ENCODE data around the gene RFX3. TPM values are rescaled to one million over a fixed set of nuclear protein-coding genes. Genes with fewer than 3 reads are reported as not detected.

The RFX3 gene
- total RNA-seq, 1 donor from 2014 or later, result 11.9 TPM

GRCh38 chr9:3490957-3491356 lies 34.8 kb downstream of the RFX3 start:
- Mint-ChIP-seq H3K36me3 (ENCODE audit: low read depth) (peaks cover 24% of the 10 kb centered on the region), H3K4me1 (ENCODE audit: low read depth) (peaks cover 8% of the 10 kb centered on the region), H3K4me3 (ENCODE audit: low read depth) (no peak overlapping the region), H3K9me3 (peaks cover 4% of the 10 kb centered on the region), H3K27ac (no peak overlapping the region), H3K27me3 (ENCODE audit: low read depth) (no peaks in the 10 kb centered on the region)
- DNase-seq (ENCODE audit: low spot score), result no peak
- intact Hi-C loops (cut with micrococcal nuclease), result no loop called here

DNA sequence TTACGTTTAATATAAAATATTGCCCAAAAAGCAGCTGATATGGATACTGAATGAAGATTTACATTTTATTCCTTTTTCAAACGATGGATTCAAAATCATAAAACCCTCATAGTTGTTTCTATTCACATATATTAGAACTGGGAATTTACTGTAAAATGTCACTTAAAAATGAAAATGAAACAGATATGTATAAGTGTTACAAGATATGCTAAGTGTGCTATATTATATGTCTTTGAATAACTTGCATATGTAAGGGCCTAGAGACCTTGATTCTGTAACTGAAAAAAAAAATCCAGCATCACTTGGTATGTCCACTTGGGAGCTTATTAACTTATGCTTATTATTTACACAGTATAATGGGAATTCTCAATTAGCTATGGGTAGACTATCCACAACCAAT lies 43.2 kb downstream of the RFX3 start:
- no peaks in the 10 kb centered on the region for H3K27me3 Mint-ChIP-seq (ENCODE audit: low read depth)
- H3K9me3 Mint-ChIP-seq, result peaks cover 3% of the 10 kb centered on the region
- H3K4me3 Mint-ChIP-seq (ENCODE audit: low read depth), result no peak overlapping the region
- no peak overlapping the region for H3K27ac Mint-ChIP-seq
- peaks cover 45% of the 10 kb centered on the region for H3K36me3 Mint-ChIP-seq (ENCODE audit: low read depth)
- intact Hi-C loops (cut with micrococcal nuclease), result no loop called here
- DNase-seq (ENCODE audit: low spot score), result no peak
- peaks cover 33% of the 10 kb centered on the region for H3K4me1 Mint-ChIP-seq (ENCODE audit: low read depth)

DNA sequence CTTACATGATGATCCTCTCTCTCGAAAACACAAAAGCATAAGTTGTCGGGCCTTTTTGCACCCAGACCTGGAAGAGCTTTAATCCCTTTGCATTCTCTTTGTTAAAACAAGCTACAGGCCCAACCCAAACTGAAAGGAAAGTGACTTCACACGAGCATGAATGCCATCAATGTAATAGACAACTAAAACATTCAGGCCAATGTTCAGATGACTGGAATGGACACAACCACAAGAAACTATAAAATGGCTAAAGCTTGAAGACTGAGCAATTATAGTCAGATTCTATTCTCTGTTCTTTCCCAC lies 45.5 kb downstream of the RFX3 start:
- Mint-ChIP-seq H3K27ac (no peak overlapping the region), H3K36me3 (ENCODE audit: low read depth) (peaks cover 45% of the 10 kb centered on the region), H3K27me3 (ENCODE audit: low read depth) (no peaks in the 10 kb centered on the region), H3K4me3 (ENCODE audit: low read depth) (no peak overlapping the region), H3K9me3 (peaks cover 5% of the 10 kb centered on the region), H3K4me1 (ENCODE audit: low read depth) (peaks cover 47% of the 10 kb centered on the region)
- intact Hi-C loops (cut with micrococcal nuclease), result no loop called here
- no peak for DNase-seq (ENCODE audit: low spot score)

DNA sequence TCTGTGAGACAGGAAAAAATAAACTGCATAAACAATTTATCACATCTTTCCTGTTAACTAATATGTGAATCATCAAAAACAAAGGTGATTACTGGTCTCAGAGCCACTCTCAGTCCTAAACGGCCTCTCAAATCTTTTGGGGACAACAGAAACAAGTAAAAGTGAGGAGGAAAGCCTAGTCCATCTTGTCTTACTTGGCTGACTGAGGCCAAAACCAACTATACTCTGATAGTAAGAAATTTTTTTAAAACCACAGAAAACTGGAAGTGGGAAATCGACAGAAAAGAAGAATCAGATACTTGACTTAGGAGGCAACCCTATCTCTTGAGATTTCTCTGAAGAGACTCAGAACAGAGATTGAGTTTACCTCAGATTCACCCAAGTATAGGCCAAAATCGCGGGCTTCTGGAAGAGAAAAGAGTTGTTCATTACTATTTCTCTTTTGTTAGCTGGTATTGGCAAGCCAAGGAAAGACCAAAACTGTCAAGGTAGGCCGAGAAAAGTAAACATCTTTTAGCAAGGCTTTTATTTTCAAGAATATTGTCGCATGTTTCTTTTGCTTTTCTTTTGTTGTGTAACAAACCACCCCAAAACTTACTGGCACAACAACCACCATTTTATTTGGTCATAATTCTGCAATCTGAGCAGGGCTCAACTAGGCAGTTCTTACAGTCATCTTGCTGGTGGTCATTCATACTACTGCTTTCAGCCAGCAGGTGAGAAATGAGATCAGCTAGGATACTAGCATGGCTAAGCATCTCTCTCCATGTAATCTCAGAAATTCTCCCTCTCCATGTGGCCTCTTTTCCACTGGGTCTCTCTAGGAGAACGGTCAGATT lies 46.1 kb downstream of the RFX3 start:
- H3K27ac Mint-ChIP-seq, result peak overlapping the region; percentile 67
- no peak overlapping the region for H3K4me3 Mint-ChIP-seq (ENCODE audit: low read depth)
- H3K9me3 Mint-ChIP-seq, result peaks cover 5% of the 10 kb centered on the region
- DNase-seq (ENCODE audit: low spot score), result no peak
- H3K4me1 Mint-ChIP-seq (ENCODE audit: low read depth), result peaks cover 53% of the 10 kb centered on the region
- intact Hi-C loops (cut with micrococcal nuclease), result loop anchor here (5.0 to 10.0 kb wide), 2 partner anchors 423 to 865 kb away; no protein-coding TSS in a partner anchor
- peaks cover 44% of the 10 kb centered on the region for H3K36me3 Mint-ChIP-seq (ENCODE audit: low read depth)
- no peaks in the 10 kb centered on the region for H3K27me3 Mint-ChIP-seq (ENCODE audit: low read depth)

DNA sequence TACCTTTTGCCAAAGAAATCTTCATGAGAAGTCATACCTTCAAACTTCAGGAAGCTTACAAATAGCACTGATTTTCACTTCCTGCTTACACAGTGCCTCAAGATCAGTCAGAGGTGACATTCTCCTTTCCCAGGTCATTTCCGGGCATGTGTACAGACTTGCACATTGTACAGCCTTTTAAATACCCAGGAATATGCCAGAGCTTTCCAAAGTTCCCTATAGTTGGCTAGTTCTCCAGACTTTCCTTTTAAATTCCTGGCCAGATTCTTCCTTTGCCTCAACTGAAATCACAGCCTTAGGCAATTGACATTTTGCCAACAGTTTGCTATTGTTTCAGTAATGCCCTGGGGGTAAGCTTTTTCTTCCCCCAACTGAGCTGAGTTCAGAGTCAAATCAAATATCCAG lies 47.2 kb downstream of the RFX3 start:
- Mint-ChIP-seq H3K27ac (peak overlapping the region; percentile 90), H3K9me3 (peaks cover 5% of the 10 kb centered on the region), H3K27me3 (ENCODE audit: low read depth) (no peaks in the 10 kb centered on the region), H3K4me1 (ENCODE audit: low read depth) (peaks cover 61% of the 10 kb centered on the region), H3K36me3 (ENCODE audit: low read depth) (peaks cover 32% of the 10 kb centered on the region), H3K4me3 (ENCODE audit: low read depth) (peak overlapping the region; percentile 79)
- no peak for DNase-seq (ENCODE audit: low spot score)
- intact Hi-C loops (cut with micrococcal nuclease), result loop anchor here (5.0 to 10.0 kb wide), 2 partner anchors 424 to 866 kb away; no protein-coding TSS in a partner anchor

GRCh38 chr9:3477236-3477834 lies 48.5 kb downstream of the RFX3 start:
- Mint-ChIP-seq H3K4me3 (ENCODE audit: low read depth) (peak overlapping the region; percentile 79), H3K36me3 (ENCODE audit: low read depth) (peaks cover 29% of the 10 kb centered on the region), H3K27me3 (ENCODE audit: low read depth) (no peaks in the 10 kb centered on the region), H3K27ac (peak overlapping the region; percentile 90), H3K4me1 (ENCODE audit: low read depth) (peaks cover 66% of the 10 kb centered on the region), H3K9me3 (peaks cover 5% of the 10 kb centered on the region)
- DNase-seq (ENCODE audit: low spot score), result no peak
- intact Hi-C loops (cut with micrococcal nuclease), result loop anchor here (1.0 to 10.0 kb wide), 3 partner anchors 48 to 867 kb away; no protein-coding TSS in a partner anchor

DNA sequence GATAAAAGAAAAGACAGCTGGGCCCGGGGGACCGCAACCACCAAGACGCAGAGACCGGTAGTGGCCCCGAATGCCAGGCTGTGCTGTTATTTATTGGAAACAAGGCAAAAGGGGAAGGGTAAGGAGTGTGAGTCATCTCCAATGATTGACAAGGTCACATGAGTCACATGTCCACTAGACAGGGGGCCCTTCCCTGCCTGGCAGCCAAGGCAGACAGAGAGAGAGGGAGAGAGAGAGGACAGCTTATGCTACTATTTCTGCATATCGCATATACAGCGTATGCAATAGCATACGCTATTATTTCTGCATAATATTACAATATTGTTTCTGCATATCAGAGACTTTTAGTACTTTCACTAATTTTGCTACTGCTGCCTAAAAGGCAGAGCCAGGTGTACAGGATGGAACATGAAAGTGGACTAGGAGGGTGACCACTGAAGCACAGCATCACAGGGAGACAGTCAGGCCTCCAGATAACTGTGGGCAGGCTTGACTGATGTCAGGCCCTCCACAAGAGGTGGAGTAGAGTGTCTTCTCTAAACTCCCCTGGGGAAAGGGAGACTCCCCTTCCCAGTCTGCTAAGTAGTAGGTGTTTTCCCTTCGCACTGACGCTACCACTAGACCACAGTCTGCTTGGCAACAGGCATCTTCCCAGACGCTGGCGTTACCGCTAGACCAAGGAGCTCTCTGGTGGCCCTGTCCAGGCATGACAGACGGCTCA lies 50.3 kb downstream of the RFX3 start:
- peaks cover 28% of the 10 kb centered on the region for H3K36me3 Mint-ChIP-seq (ENCODE audit: low read depth)
- no peak overlapping the region for H3K4me3 Mint-ChIP-seq (ENCODE audit: low read depth)
- intact Hi-C loops (cut with micrococcal nuclease), result loop anchor here (5.0 to 10.0 kb wide), 2 partner anchors 427 to 869 kb away; no protein-coding TSS in a partner anchor
- no peak overlapping the region for H3K27ac Mint-ChIP-seq
- no peaks in the 10 kb centered on the region for H3K27me3 Mint-ChIP-seq (ENCODE audit: low read depth)
- H3K4me1 Mint-ChIP-seq (ENCODE audit: low read depth), result peaks cover 65% of the 10 kb centered on the region
- DNase-seq (ENCODE audit: low spot score), result no peak
- peaks cover 5% of the 10 kb centered on the region for H3K9me3 Mint-ChIP-seq

DNA sequence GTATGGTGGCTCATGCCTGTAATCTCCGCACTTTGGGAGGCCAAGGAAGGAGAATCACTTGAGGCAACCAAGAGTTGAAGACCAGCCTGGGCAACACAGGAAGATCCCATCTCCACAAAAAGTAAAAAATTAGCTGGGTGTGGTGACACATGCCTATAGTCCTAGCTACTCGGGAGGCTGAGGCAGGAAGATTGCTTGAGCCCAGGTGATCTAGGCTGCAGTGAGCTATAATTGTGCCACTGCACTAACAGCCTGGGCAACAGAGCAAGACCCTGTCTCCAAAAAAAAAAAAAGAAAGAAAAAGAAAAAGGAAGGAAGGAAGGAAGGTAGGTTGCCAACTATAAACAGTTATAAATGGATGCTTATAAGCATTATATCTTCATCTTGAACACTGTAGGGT lies 51.0 kb downstream of the RFX3 start:
- Mint-ChIP-seq H3K27ac (no peak overlapping the region), H3K4me1 (ENCODE audit: low read depth) (peaks cover 59% of the 10 kb centered on the region), H3K9me3 (peaks cover 5% of the 10 kb centered on the region), H3K27me3 (ENCODE audit: low read depth) (no peaks in the 10 kb centered on the region), H3K4me3 (ENCODE audit: low read depth) (no peak overlapping the region), H3K36me3 (ENCODE audit: low read depth) (peaks cover 26% of the 10 kb centered on the region)
- DNase-seq (ENCODE audit: low spot score), result no peak
- intact Hi-C loops (cut with micrococcal nuclease), result loop anchor here (5.0 to 10.0 kb wide), 3 partner anchors 32 to 870 kb away; no protein-coding TSS in a partner anchor

- H3K9me3 Mint-ChIP-seq, result peaks cover 5% of the 10 kb centered on the region
- H3K27me3 Mint-ChIP-seq (ENCODE audit: low read depth), result no peaks in the 10 kb centered on the region
- DNase-seq (ENCODE audit: low spot score), result no peak
- intact Hi-C loops (cut with micrococcal nuclease), result loop anchor here (5.0 to 10.0 kb wide), 2 partner anchors 34 to 871 kb away; no protein-coding TSS in a partner anchor
- no peak overlapping the region for H3K27ac Mint-ChIP-seq
- H3K36me3 Mint-ChIP-seq (ENCODE audit: low read depth), result peaks cover 15% of the 10 kb centered on the region
- no peak overlapping the region for H3K4me3 Mint-ChIP-seq (ENCODE audit: low read depth)
- H3K4me1 Mint-ChIP-seq (ENCODE audit: low read depth), result peaks cover 46% of the 10 kb centered on the region
These were observed 52.4 kb downstream of the RFX3 start for GRCh38 chr9:3473405-3473804.

DNA sequence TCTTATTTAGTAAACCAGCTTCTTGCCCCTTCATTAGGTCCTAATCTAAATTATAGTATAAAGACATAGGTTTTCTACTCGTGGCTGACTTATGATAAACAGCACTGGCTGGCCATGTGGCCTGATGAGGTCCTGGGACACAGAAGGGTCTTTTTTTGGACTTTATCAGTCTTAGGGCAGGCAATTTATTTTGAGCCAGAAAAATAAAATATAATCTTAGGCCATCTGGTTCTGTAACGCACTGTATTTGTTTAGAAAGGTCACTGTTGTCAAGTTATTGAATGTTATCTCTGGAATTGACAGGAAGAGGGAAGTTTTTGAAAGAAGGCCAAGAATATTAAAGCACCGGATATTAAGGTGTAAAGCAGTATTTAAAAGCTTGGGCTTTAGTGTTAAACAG lies 53.9 kb downstream of the RFX3 start:
- DNase-seq (ENCODE audit: low spot score), result no peak
- H3K4me3 Mint-ChIP-seq (ENCODE audit: low read depth), result no peak overlapping the region
- peaks cover 3% of the 10 kb centered on the region for H3K36me3 Mint-ChIP-seq (ENCODE audit: low read depth)
- H3K4me1 Mint-ChIP-seq (ENCODE audit: low read depth), result peaks cover 36% of the 10 kb centered on the region
- no peak overlapping the region for H3K27ac Mint-ChIP-seq
- no peaks in the 10 kb centered on the region for H3K27me3 Mint-ChIP-seq (ENCODE audit: low read depth)
- intact Hi-C loops (cut with micrococcal nuclease), result loop anchor here (5.0 to 10.0 kb wide), 2 partner anchors 35 to 873 kb away; no protein-coding TSS in a partner anchor
- no peaks in the 10 kb centered on the region for H3K9me3 Mint-ChIP-seq

DNA sequence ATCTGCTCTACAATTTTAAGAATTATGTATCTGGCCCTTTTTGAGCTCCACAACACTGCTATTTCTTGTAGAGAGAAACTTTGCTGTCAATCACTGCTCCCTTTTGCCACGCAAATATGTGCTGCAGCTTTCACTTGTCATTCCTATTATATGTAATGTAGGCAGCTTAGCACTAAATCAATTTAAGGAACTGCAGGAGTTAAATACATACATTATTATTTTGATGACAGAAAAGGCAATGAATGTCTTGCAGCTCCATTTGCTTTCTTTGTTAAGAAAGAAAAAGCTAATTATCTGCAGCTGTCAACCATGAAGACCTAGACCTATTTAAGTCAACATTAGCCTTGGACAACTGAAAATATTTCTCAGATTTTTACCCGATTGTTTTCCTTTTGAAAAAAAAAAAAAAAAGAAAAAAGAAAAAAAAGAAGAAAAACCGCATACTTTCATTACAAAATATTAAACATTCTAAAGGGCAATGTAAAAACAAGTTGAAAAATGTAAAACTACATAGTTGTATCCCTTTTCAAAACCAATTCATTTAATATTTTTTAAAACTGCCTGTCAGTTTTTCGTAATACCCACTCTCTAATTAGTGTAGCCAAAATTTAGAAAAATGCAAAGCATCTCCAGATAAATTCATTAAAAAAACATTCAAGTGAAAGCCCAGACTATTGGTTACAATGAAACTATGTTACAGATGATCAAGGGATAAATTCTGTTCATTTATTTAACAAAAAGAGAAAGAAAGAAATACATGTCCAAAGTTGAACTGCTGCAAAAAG lies 57.2 kb downstream of the RFX3 start:
- H3K27me3 Mint-ChIP-seq (ENCODE audit: low read depth), result no peaks in the 10 kb centered on the region
- H3K9me3 Mint-ChIP-seq, result no peaks in the 10 kb centered on the region
- H3K4me3 Mint-ChIP-seq (ENCODE audit: low read depth), result no peak overlapping the region
- H3K36me3 Mint-ChIP-seq (ENCODE audit: low read depth), result peaks cover 3% of the 10 kb centered on the region
- no peak for DNase-seq (ENCODE audit: low spot score)
- no peak overlapping the region for H3K27ac Mint-ChIP-seq
- peaks cover 15% of the 10 kb centered on the region for H3K4me1 Mint-ChIP-seq (ENCODE audit: low read depth)
- intact Hi-C loops (cut with micrococcal nuclease), result loop anchor here (5.0 kb wide), 1 partner anchor 759 kb away; no protein-coding TSS in a partner anchor

All from activated T-helper 2 cell treated with anti-CD3 and anti-CD28 coated beads, Interferon-gamma antibody, Interleukin-2, Interleukin-4, amounts not matched to agents 10 μg/mL and 5 μg/mL and 100 μg/mL, durations not matched to agents 14 hours and 24 hours and 36 hours (primary cell).